NCI-H2171 treated with DMSO at 0.1 percent for 48 hours (cell line): ENCODE results near the gene GNAZ.

Source experiments
- DNase-seq: peaks from one replicate; lab custom pipeline; 2025; lab: John Stamatoyannopoulos, UW

The GNAZ gene

GRCh38 chr22:23107487-23108248 lies 37.3 kb downstream of the GNAZ start:
- DNase-seq: peak; percentile 88

GRCh38 chr22:23108249-23109078 lies 38.1 kb downstream of the GNAZ start:
- DNase-seq: no peak

GRCh38 chr22:23109079-23109347 lies 38.7 kb downstream of the GNAZ start:
- DNase-seq: no peak

GRCh38 chr22:23109441-23109978 lies 39.2 kb downstream of the GNAZ start:
- DNase-seq: no peak

GRCh38 chr22:23110190-23110921 lies 40.0 kb downstream of the GNAZ start:
- peak; percentile 52 for DNase-seq

- peak; percentile 59 for DNase-seq
These were observed 40.7 kb downstream of the GNAZ start for GRCh38 chr22:23110922-23111527.

- DNase-seq: no peak
These were observed 42.2 kb downstream of the GNAZ start for GRCh38 chr22:23112472-23113012.

- peak; percentile 90 for DNase-seq
These were observed 42.9 kb downstream of the GNAZ start for GRCh38 chr22:23113067-23113846.

GRCh38 chr22:23113847-23114720 lies 43.8 kb downstream of the GNAZ start:
- DNase-seq: no peak

GRCh38 chr22:23114721-23115020 lies 44.4 kb downstream of the GNAZ start:
- no peak for DNase-seq

GRCh38 chr22:23115369-23115768 lies 45.0 kb downstream of the GNAZ start:
- DNase-seq: no peak

GRCh38 chr22:23115825-23116494 lies 45.6 kb downstream of the GNAZ start:
- DNase-seq: peak; percentile 26

GRCh38 chr22:23116506-23117263 lies 46.4 kb downstream of the GNAZ start:
- DNase-seq: no peak

- DNase-seq: no peak
These were observed 47.0 kb downstream of the GNAZ start for GRCh38 chr22:23117275-23117674.

- DNase-seq: peak; percentile 66
These were observed 47.8 kb downstream of the GNAZ start for GRCh38 chr22:23117891-23118646.

GRCh38 chr22:23118647-23119493 lies 48.6 kb downstream of the GNAZ start:
- no peak for DNase-seq
